GM18858 (cell line): ENCODE measurements around the gene VAX1.
"Not testable (repeated sequence)": the region's sequence is repeated elsewhere in the genome, so short reads cannot be mapped to it uniquely, and the experiment has no call there.

Experiments used
- ATAC-seq: cut with Tn5 transposase; IDR thresholded peaks from one replicate; pipeline ENCODE4 v1.9.1; 2021; ENCODE audit not compliant: unreplicated experiment

VAX1 gene, protein sequence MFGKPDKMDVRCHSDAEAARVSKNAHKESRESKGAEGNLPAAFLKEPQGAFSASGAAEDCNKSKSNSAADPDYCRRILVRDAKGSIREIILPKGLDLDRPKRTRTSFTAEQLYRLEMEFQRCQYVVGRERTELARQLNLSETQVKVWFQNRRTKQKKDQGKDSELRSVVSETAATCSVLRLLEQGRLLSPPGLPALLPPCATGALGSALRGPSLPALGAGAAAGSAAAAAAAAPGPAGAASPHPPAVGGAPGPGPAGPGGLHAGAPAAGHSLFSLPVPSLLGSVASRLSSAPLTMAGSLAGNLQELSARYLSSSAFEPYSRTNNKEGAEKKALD

DNA sequence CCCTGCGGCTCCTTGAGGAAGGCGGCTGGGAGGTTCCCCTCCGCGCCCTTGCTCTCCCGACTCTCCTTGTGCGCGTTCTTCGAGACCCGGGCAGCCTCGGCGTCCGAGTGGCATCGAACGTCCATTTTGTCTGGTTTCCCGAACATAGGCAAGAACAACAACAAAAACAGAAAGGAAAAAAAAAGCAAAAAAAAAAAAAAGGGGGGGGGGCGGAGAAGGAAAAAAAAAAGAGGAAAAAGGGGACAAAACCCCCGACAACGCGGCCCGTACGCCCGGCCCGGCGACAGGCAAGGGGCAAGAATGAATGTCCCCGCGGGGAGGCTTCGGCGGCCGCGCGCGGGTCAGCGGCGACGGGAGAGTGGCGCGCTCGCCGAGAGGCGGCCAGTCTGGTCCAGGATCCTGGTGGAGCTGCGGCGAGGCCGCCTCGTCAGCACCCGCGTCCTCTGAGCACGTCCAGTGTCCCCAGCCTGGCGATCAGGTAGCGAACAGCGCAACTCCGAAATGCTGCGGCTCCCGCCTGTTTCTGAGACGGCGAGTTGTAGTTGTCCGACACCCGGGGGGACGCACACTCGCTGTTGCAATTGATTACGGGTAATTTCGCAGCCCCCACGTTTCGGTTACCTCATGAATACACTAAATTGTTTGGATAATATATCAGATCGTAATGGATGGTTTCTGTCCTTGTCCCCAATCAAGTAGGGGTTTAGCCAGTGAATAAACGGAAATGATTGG, at the start of gene VAX1:
TSS of gene VAX1 (minus strand) at position 360 of the 732 bp plus-strand sequence. CDS start at position 146, 214 bp downstream.
- no peak for ATAC-seq

DNA sequence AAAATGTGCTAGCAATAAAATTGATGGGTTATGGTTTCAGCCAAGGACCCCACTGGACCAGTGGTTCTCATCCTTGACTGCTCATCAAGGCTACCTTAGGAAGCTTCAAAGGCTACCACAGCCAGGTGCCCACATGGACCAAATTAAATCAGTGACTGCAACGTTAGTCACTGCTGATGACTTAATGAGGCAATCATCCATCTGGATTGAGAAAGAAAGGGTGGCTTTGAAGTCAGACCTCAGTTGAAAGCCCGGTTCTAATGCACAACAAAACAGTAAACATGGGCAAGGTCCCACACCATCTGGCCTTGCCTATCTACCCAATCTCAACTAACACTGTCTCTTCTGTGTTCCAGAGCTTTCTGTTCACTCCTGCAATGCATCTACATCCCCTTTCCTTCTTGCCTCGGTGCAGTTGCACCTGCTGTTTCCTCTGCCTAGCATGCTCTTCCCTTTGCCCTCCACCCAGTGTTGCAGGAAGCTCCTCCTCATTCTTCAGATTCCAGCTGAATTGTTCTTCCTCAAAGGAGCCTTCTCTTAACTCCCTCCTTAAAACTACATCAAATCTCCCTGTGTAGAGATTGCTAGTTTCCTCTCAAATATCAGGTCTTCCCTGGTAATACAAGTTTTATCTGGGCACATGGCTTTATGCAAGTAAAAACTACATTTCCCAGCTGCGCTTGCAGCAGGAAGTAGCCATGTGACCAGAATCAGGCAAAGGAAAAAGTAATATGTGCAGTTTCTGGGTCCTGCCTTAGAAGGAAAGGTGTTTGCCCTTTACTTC, 49.0 kb upstream of the VAX1 start:
- no peak for ATAC-seq

DNA sequence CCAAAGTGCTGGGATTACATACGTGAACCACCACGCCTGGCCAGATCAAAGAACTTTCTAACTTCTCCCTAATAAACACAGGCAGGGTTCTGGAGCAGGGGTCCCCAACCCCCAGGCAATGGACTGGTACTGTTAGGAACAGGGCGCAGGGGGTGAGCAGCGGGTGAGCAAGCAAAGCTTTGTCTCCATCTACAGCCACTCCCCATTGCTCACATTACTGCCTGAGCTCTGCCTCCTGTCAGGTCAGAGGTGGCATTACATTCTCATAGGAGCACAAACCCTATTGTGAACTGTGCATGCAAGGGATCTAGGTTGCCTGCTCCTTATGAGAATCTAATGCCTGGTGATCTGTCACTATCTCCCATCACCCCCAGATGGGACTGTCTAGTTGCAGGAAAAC, 47.7 kb upstream of the VAX1 start:
- not testable (repeated sequence) for ATAC-seq

DNA sequence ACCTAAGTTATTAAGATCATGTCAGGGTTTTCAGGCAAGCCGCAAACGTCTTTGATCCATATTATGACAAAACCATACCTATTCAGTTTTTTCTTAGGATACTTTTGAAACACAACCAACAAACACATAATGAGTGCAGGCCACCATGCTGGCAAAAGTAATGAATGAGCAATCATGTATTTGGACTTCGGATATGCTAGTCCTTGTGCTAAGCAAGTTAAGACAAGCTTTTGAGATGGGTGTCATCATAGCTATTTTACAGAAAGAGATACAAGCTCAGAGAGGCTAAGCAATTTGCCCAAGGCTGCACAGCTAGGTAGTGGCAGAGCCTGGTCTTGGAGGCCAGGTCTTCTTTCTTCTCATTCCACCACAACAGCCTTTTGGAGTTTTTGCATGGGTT, 46.8 kb upstream of the VAX1 start:
- no peak for ATAC-seq

DNA sequence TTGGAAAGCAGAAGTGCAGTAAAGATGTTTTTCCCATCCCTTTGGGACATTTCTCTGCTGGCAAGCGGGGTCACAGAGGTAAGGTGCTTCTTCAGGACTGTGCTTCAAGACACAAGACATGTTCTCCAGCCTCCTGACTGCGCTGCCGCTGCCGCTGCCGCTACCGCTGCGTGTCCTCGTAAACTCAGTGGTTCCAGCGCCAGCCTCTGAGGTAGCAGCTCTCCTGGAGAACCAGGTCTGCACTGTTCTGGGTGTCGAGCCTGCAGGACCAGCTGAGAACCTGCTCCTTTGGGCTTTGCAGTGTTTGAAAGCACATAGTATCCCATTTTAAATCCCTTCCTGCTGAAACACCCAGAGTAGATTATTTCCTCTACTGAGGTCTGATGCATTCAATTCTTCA, 46.2 kb upstream of the VAX1 start:
- ATAC-seq = no peak

DNA sequence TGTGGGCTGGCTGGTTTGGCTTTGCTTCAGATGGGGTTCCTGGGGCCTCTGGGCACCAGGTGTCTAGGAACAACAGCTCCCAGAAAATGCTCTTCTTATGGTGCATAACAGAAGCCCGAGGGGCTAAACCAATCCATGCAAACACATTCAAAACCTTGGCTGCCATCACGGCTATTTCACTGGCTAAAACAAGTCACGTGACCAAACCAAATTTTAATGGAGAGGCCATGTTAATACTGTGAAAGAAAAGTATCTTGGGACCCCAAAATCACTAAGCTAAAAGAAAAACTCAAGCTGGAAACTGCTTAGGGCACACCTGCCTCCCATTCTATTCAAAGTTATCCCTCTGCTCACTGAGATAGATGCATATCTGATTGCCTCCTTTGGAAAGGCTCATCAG, 40.1 kb upstream of the VAX1 start:
- ATAC-seq = no peak

DNA sequence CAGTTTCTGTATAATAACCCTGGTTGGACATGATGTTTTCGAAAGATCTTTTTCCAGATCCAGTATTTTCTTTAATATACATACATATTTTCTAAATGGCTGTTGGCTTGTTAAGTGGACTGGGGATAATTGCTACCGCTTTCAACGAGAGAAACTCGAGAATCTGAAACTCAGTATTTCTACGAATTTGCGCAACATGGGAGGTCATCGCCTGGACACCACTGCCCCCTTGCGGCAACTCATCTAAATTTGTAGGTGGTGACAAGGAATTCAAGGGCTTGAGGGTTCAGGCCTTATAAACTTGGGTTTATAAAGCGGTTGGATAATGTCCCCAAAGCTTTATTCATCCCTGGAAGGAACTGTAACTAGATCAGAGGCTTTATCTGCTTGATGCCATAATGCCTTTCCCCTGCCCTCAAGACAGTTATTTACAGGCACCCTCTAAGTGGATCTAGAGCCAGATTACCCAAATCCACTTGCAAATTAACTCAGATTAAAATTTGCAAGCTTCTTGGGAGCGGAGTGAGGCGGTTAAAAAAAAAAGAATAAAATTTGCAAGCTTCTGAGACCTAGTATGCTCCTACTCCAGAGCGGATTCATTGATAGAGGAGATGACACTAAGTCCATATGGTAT, 37.9 kb upstream of the VAX1 start:
- ATAC-seq = peak; percentile 48

DNA sequence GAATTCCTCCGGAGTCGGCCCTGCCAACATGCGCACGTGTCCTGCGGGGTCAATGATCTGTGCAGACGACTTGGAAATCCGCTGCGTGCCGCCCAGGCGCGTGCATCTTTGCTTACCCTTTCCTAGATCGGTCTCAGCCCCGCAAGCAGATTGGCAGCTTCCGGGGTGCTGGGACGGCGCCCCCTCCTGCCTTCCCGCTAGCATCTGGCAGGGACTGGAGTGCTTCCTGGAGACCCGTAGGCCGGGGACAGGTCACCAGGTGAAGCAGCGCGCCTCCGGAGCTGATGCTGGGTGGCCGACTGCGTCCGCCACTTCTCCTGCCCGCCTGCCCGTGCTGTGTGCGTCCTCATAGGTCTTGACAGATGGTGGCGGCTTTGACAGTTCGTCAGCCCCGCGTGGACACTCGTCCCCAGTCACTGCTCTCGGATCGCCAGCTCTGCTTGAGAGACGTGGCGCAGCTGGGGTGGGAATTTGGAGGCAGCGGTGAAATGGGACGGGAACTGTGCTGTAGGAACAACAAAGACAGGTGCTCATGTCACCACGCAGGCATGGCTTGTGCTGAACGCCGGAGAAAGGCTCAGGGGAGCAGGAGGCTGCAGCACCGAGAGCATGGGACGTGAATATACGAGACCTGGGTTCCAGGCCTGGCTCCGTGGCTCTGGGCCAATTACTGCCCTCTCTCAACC, 37.3 kb upstream of the VAX1 start:
- peak; percentile 22 for ATAC-seq

DNA sequence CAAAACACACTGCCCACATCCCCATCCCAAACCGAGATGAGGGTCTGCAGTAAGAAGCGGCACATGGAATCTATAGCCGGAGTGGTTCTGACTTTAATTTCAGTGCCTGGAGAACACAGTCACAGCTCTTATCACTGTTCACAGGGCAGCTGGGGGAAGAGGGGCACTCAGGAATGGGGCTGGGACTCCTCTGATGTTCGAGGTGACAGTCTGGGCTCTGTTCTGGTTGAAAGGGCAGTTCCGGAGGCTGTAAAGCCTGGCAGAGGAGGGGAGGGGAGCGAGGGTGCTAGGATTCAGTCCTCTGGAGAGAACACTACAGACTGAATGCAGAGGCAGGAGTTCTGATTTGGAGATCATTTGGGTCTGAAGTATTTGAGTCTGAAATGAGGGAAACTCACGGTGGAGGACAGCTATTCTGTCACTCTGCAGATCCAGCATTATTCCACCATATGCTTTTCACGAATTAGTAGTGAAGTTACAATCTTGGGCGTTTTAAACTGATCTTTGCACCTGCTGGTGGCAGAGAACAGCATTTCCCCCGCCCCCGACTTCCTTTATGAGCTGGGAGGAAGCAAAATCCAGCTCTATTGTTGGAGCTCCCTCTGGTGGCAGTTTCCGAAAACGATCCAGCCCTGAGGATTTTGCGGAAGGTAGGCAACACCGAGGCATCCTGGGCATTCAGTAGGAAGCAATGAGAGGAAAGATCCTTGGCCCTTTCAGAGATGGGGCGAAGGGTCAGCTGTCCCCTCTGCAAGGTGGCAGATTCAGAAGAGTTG, 36.6 kb upstream of the VAX1 start:
- peak; percentile 81 for ATAC-seq

DNA sequence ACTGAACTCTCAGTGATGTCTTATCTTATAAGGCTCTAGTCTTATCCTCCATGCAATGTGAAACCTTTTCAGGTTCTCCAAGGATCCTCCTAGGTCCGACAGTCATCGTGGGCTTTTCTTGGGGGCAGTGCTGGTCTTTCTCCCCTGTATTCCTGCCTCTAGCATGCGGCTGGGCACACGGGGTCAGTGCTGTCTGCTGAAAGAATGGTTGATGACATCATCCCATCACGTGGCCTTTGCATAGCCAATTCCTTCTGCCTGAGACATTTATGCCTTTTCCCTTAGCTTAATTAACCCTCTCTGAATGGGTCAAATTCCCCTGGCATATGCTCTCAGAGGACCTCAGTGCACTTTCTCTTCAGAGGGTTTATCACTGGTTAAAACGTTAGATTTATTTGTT, 32.2 kb upstream of the VAX1 start:
- ATAC-seq = no peak

DNA sequence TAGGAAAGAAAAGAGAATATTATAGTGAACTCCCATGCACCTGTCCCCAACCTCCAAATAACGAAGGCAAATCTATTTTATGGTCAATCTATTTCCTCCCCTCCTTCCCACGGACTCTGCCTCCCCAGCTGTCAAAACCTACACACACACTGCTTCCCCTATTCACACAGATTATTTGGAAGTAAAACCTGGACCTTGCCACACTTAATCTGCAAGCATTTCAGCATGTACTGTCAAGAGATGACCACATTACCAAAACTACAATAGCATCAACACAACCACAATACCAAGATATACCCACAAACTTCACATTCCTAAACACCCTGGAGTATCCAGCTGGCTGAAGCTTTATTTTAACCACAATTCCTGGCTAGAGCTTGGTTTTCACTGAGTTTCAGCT, 31.4 kb upstream of the VAX1 start:
- no peak for ATAC-seq

DNA sequence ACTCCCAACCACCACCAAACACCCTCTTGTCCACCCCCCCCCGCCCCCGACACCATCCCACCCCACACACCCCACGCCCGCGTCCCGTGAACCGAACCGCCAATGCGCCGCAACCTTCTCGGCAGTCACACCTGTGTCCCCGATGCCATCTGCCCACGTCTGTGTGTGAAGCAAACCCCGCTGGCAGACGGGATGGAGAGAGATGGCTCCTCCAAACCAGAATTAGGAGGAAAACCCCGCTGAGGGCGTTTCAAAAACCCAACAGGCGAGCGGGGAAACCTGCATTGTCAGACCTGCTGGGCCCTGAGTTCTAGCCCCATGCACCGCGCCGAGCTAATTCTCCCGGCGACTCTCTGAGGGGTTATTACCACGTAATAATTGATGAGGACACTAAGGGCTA, 30.7 kb upstream of the VAX1 start:
- no peak for ATAC-seq

DNA sequence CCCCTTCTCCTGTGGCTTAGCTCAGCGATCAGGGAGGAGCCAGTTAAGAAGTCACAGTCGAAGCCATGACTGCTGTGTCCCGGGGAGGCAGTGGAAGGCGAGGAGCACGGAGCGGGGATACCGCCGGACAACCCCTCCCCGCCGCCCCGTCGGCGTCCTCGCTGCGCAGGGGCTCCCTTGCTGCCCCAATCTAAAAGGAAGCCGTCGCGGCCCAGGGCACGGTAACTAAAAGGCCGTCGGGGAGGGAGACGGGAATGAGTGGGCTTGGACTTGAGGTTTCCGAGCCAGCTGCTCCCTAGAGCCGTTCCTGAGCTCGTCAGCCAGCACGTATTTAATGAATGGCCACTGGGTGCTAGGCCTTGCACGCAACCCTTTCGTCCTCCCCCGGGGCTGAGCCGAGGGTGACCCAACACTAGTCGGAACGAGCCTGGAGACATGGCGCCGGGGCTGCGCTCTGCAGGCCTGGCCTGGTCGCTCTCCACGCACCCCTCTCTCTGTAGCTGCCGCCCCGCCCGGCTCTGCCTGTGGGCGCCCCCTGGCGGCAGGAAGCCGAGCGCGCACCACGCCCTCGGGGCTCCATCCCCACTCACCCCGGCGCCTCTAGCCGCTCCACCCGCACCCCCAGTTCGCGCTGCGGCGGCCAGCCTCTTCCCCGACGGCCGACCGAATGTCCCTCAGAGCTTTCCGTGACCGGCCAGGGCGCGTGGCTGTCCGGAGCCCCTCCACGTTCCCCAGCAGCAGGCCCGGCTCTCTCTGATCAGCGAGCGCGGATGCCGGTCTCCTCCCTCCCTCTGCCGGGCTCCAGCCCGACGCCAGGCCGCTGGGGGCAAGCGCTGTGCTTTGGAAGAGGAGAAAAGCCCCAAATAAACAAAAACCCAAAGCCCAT, 30.0 kb upstream of the VAX1 start:
- peak; percentile 83 for ATAC-seq

DNA sequence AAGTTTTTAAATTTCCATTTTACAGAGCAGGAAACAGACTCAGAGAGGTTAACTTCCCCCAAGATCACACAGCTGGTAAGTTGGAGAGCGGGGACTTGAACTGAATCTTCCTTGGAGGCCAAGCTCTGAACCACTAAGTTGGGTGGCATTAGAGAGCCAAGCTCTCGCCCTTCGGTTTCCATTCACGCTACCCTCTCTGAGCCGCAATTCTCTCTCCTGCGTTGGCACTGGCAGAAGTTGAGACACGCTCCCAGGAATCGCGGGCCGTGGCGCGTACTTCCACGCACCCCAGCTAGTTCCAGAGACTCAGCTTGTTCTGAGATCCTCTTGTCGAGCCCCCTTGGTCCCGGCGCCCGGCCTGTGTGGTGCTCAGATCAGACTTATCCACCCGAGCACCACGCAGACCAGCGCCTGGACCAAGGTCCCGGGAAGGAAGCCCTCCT, 29.3 kb upstream of the VAX1 start:
- no peak for ATAC-seq

DNA sequence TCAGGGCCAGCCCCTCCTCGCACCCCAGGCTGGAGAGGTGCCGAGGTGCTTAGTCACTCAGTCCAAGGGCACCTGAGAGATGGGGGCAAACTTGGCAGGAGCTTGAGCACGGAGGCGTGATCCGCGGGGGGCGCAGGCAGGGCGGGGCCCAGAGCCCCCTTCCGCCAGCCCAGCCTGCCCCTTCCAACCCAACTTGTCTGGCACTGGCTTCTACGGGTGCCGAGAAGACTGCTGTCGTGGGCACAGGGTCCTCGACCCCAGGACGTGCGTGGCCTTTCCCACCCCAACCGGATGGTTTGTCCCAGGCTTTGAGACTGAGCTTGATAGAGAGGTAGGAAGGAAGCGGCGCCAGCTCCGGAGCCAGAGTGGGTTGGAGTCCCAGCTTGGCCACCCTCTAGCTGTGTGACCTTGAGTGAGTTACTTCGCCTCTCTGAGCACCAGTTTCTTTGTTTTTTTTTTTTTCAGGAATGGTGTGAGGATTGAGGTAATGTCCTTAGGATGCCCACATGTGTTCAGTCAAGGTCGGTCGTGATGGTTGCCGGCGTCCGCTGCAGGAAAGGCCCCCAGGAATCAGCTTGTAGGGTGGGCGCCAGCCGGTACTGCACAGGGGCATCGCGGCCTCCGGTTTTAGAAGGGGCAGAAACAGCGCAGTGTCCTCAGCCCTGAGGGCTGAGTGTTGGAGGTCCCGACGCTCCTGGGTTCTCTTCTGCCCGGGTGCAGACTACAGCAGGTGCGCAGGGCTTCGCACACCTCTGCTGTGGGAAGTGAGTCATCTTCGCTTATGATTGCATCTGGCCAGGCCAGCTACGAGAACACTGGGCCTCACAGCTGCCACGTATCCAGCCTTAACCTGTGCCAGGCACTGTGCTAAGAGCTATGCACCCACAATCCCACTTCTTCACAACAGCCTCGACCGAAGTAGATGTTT, 28.6 kb upstream of the VAX1 start:
- no peak for ATAC-seq

DNA sequence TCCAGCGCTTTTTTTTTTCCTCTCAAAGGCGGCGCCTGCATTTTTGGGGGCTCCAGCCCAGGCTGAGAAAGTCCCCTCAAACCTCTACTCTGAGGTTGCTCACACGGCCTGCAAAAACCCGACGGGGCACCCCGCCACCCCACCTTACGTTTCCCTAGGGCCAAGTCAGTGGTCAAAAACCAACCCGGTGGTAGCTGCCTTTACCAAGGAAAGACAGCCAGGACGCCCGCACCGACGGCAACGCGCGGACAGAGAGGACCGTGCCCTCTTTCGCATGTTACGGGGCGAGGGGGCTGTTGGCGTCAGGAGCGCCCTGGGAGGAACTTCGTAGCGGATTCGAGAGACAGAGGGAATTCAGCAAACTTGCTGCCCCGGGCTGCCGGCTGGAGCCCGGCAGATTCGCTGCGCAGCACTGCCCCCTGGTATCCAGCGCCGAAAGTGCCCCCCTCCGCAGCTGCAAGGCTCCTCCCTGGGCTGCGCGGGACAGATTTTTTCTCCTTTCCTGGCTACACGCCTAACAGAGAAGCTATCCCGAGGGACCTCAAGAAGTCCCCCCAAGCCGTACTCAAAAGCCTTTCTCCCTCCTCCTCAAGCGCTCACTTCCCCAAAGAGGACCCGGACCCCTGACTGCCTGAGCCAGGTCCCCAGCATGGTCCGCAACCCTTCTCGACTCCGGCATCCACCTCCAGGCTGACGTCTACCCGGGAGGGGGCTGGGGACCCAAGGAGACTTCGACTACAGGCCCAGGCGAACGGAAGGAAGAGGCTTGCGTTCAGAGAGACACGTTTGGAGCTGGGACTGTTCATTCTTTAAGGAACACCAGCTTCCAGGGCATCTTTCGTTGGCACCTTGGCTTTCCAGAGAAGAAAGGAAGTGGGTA, 27.7 kb upstream of the VAX1 start:
- ATAC-seq = no peak
